Panc1 (cell line): ENCODE results near the gene BTBD9.

Source experiments
- POLR2AphosphoS5 ChIP-seq: IDR thresholded peaks from 2 replicates; pipeline ENCODE4 v1.6.1; 2012; ENCODE audit warnings: mild to moderate bottlenecking, low read depth, low read length, moderate library complexity
- TF ChIP-seq, protein P1 (sequence below): fragments of 450-650 bp; IDR thresholded peaks from 2 replicates; pipeline ENCODE4 v1.5.1; 2017; ENCODE audit warnings: mild to moderate bottlenecking
- TF ChIP-seq, protein P2 (sequence below), 2 experiments: IDR thresholded peaks; 2 replicates each; pipeline ENCODE4 v1.6.1; 2011 to 2012; ENCODE audit warnings: low read depth in 2 of 2, control low read depth in 1 of 2, low read length in 1 of 2, mild to moderate bottlenecking in 1 of 2, moderate library complexity in 1 of 2; ENCODE audit not compliant: insufficient read depth in 1 of 2

DNA sequence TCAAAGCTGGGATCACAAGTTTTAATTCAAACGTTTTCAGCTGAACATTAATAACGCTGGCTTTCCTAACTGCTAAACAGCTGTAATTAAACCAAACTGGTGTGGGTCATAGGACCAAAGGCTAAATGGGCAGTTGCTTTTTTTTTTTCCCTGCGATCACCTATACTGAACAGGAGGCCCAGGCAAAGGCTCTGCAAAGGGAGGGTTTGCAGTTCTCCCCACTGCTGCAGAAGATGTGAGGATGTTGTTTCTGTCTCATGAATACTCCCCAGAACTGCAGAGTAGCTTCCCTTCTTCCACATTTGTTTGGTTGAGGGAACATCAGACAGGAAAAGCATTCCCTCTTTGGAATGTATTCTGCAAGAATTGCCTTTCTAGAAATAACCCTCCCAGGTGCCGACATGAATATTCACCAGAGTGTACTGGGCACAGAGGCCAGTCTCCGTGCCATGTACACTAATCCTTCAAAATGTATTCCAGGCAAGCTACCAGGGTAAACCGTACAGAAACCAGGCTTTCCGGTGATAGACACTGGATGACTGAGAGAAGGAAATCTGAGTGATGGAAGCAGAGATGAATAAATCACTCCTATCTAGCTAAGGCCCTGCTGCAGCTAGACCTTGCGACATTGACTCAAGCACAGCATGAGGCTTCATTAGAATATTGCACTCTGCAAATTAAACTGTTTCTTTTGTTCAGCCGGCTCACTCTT is 370.1 kb downstream of the BTBD9 start:
- TF ChIP-seq, protein P1, sequence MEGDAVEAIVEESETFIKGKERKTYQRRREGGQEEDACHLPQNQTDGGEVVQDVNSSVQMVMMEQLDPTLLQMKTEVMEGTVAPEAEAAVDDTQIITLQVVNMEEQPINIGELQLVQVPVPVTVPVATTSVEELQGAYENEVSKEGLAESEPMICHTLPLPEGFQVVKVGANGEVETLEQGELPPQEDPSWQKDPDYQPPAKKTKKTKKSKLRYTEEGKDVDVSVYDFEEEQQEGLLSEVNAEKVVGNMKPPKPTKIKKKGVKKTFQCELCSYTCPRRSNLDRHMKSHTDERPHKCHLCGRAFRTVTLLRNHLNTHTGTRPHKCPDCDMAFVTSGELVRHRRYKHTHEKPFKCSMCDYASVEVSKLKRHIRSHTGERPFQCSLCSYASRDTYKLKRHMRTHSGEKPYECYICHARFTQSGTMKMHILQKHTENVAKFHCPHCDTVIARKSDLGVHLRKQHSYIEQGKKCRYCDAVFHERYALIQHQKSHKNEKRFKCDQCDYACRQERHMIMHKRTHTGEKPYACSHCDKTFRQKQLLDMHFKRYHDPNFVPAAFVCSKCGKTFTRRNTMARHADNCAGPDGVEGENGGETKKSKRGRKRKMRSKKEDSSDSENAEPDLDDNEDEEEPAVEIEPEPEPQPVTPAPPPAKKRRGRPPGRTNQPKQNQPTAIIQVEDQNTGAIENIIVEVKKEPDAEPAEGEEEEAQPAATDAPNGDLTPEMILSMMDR, result no peak
- TF ChIP-seq POLR2AphosphoS5, result no peak
- TF ChIP-seq, protein P2, sequence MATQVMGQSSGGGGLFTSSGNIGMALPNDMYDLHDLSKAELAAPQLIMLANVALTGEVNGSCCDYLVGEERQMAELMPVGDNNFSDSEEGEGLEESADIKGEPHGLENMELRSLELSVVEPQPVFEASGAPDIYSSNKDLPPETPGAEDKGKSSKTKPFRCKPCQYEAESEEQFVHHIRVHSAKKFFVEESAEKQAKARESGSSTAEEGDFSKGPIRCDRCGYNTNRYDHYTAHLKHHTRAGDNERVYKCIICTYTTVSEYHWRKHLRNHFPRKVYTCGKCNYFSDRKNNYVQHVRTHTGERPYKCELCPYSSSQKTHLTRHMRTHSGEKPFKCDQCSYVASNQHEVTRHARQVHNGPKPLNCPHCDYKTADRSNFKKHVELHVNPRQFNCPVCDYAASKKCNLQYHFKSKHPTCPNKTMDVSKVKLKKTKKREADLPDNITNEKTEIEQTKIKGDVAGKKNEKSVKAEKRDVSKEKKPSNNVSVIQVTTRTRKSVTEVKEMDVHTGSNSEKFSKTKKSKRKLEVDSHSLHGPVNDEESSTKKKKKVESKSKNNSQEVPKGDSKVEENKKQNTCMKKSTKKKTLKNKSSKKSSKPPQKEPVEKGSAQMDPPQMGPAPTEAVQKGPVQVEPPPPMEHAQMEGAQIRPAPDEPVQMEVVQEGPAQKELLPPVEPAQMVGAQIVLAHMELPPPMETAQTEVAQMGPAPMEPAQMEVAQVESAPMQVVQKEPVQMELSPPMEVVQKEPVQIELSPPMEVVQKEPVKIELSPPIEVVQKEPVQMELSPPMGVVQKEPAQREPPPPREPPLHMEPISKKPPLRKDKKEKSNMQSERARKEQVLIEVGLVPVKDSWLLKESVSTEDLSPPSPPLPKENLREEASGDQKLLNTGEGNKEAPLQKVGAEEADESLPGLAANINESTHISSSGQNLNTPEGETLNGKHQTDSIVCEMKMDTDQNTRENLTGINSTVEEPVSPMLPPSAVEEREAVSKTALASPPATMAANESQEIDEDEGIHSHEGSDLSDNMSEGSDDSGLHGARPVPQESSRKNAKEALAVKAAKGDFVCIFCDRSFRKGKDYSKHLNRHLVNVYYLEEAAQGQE (IDR thresholded peaks at IDR 0.05; ENCODE audit: insufficient read depth in 1 of 2, low read depth in 2 of 2, low read length in 1 of 2), result no peak
